RCC 7860 (cell line): ENCODE data around the gene EGFL7.
A peak's percentile ranks its signal among the peaks of the same experiment; 100 is the strongest.

Source experiments
- DNase-seq: peaks from one replicate; pipeline ENCODE4 v3.0.0-alpha.2; 2015; ENCODE audit warnings: low spot score
- FAIRE-seq: peaks from 2 replicates; lab custom pipeline; 2012; peaks lifted over from hg19 to GRCh38; lab: Jason Lieb, UNC

The EGFL7 gene

GRCh38 chr9:136662656-136663581 is at the start of gene EGFL7:
TSS of gene EGFL7 (plus strand) at chr9:136662916. CDS start at chr9:136668283, 5,367 bp downstream.
- no peak for FAIRE-seq
- DNase-seq = no peak

- FAIRE-seq (no peak), DNase-seq (no peak)
Observed at GRCh38 chr9:136613824-136614371, 48.8 kb upstream of the EGFL7 start.

- FAIRE-seq (no peak), DNase-seq (peak; percentile 49)
Observed at GRCh38 chr9:136614372-136614922, 48.3 kb upstream of the EGFL7 start.

- DNase-seq (no peak), FAIRE-seq (no peak)
Observed at GRCh38 chr9:136614967-136615623, 47.6 kb upstream of the EGFL7 start.

GRCh38 chr9:136615631-136616306 is 46.9 kb upstream of the EGFL7 start:
- DNase-seq = peak; percentile 24
- no peak for FAIRE-seq

GRCh38 chr9:136616307-136616635 is 46.4 kb upstream of the EGFL7 start:
- FAIRE-seq = no peak
- DNase-seq = no peak

- no peak for FAIRE-seq
Observed at GRCh38 chr9:136616948-136617695, 45.6 kb upstream of the EGFL7 start.

GRCh38 chr9:136617746-136618579 is 44.8 kb upstream of the EGFL7 start:
- FAIRE-seq (no peak), DNase-seq (no peak)

More at GRCh38 chr9:136616948-136617695, 45.6 kb upstream of the EGFL7 start:
- DNase-seq = no peak

GRCh38 chr9:136618580-136619547 is 43.9 kb upstream of the EGFL7 start:
- FAIRE-seq = no peak
- DNase-seq = no peak

GRCh38 chr9:136619742-136620440 is 42.8 kb upstream of the EGFL7 start:
- FAIRE-seq = no peak
- DNase-seq = peak; percentile 17

- FAIRE-seq = no peak
- no peak for DNase-seq
Observed at GRCh38 chr9:136620441-136621018, 42.2 kb upstream of the EGFL7 start.

- FAIRE-seq (no peak), DNase-seq (no peak)
Observed at GRCh38 chr9:136621019-136621733, 41.5 kb upstream of the EGFL7 start.

- no peak for FAIRE-seq
- DNase-seq = no peak
Observed at GRCh38 chr9:136621734-136622093, 41.0 kb upstream of the EGFL7 start.

- no peak for FAIRE-seq
- DNase-seq = no peak
Observed at GRCh38 chr9:136622538-136622948, 40.2 kb upstream of the EGFL7 start.

GRCh38 chr9:136623016-136623841 is 39.5 kb upstream of the EGFL7 start:
- DNase-seq = no peak
- no peak for FAIRE-seq

GRCh38 chr9:136623842-136624183 is 38.9 kb upstream of the EGFL7 start:
- DNase-seq (no peak), FAIRE-seq (no peak)
